GM12874 (cell line): ENCODE data around the gene ETV4.

ENCODE experiments used
- TF ChIP-seq, protein P1 (sequence below): IDR thresholded peaks from 2 replicates; pipeline ENCODE4 v1.5.1; 2011; ENCODE audit warnings: low read depth, mild to moderate bottlenecking, control low read depth, low read length, moderate library complexity; ENCODE audit not compliant: insufficient read depth

Gene ETV4

GRCh38 chr17:43482103-43483012 is 63.8 kb downstream of the ETV4 start:
- TF ChIP-seq, protein P1, sequence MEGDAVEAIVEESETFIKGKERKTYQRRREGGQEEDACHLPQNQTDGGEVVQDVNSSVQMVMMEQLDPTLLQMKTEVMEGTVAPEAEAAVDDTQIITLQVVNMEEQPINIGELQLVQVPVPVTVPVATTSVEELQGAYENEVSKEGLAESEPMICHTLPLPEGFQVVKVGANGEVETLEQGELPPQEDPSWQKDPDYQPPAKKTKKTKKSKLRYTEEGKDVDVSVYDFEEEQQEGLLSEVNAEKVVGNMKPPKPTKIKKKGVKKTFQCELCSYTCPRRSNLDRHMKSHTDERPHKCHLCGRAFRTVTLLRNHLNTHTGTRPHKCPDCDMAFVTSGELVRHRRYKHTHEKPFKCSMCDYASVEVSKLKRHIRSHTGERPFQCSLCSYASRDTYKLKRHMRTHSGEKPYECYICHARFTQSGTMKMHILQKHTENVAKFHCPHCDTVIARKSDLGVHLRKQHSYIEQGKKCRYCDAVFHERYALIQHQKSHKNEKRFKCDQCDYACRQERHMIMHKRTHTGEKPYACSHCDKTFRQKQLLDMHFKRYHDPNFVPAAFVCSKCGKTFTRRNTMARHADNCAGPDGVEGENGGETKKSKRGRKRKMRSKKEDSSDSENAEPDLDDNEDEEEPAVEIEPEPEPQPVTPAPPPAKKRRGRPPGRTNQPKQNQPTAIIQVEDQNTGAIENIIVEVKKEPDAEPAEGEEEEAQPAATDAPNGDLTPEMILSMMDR = no peak

DNA sequence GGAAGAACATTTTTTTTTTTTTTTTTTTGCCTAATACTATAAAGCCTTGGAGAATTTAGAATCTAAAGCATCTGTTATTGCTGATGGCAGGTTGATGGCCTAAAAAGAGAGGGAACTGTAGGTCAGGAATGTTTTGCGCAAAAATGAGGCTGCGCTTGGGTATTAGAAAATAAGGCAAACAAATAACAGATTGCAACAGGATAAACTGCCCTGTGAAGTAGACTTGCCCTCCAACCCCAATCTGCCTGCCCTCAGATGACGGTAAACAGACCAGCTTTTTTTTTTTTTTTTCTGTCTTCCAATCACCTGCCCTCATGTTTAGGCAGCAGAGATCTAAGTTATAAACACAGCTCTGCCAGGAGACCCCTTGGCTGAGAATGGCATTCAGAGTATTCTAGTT is 66.2 kb downstream of the ETV4 start:
- TF ChIP-seq, protein P1 = no peak
